ENCODE data around the gene TPSAB1. TPM values are rescaled to one million over a fixed set of nuclear protein-coding genes. Genes with fewer than 3 reads are reported as not detected.

The TPSAB1 gene
- total RNA-seq, 1 experiment from 2014 or later = 0.25 TPM

- TF ChIP-seq, protein P1, sequence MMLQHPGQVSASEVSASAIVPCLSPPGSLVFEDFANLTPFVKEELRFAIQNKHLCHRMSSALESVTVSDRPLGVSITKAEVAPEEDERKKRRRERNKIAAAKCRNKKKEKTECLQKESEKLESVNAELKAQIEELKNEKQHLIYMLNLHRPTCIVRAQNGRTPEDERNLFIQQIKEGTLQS (IDR thresholded peaks at IDR 0.05) = no peak
- TF ChIP-seq TCF7L2 (IDR thresholded peaks at IDR 0.05; ENCODE audit: borderline replicate concordance, extremely low read depth, insufficient read depth, insufficient read length) = no peak
- no peak for TF ChIP-seq EZH2 (IDR thresholded peaks at IDR 0.05)
- no peak for TF ChIP-seq CEBPB (IDR thresholded peaks at IDR 0.05; ENCODE audit: low read depth)
- no peak for TF ChIP-seq EGR1 (IDR thresholded peaks at IDR 0.05; ENCODE audit: low read depth)
- TF ChIP-seq, protein P2, sequence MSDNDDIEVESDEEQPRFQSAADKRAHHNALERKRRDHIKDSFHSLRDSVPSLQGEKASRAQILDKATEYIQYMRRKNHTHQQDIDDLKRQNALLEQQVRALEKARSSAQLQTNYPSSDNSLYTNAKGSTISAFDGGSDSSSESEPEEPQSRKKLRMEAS (IDR thresholded peaks at IDR 0.05) = no peak
- no peak for TF ChIP-seq YY1 (IDR thresholded peaks at IDR 0.05; ENCODE audit: extremely low read depth, insufficient replicate concordance, low read depth, low read length)
- no peak for TF ChIP-seq ZNF274 (IDR thresholded peaks at IDR 0.05; ENCODE audit: low read depth, low read length)
- TF ChIP-seq SIN3A (IDR thresholded peaks at IDR 0.05; ENCODE audit: low read depth) = no peak
- TF ChIP-seq JUND (IDR thresholded peaks at IDR 0.05) = no peak
- TF ChIP-seq SRF (IDR thresholded peaks at IDR 0.05; ENCODE audit: low read depth) = no peak
- no peak for TF ChIP-seq FOSL1 (IDR thresholded peaks at IDR 0.05; ENCODE audit: low read depth)
- TF ChIP-seq EZH2phosphoT487 (IDR thresholded peaks at IDR 0.05; ENCODE audit: borderline replicate concordance) = no peak
- TF ChIP-seq ZFX (IDR thresholded peaks at IDR 0.05) = no peak
- no peak for TF ChIP-seq SP1 (IDR thresholded peaks at IDR 0.05; ENCODE audit: low read depth)
- TF ChIP-seq, protein P3, sequence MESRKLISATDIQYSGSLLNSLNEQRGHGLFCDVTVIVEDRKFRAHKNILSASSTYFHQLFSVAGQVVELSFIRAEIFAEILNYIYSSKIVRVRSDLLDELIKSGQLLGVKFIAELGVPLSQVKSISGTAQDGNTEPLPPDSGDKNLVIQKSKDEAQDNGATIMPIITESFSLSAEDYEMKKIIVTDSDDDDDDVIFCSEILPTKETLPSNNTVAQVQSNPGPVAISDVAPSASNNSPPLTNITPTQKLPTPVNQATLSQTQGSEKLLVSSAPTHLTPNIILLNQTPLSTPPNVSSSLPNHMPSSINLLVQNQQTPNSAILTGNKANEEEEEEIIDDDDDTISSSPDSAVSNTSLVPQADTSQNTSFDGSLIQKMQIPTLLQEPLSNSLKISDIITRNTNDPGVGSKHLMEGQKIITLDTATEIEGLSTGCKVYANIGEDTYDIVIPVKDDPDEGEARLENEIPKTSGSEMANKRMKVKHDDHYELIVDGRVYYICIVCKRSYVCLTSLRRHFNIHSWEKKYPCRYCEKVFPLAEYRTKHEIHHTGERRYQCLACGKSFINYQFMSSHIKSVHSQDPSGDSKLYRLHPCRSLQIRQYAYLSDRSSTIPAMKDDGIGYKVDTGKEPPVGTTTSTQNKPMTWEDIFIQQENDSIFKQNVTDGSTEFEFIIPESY (IDR thresholded peaks at IDR 0.05; ENCODE audit: extremely low read depth, insufficient replicate concordance, low read length) = no peak
- TF ChIP-seq RAD21 (IDR thresholded peaks at IDR 0.05; ENCODE audit: low read depth) = no peak
- TF ChIP-seq ELF1 (IDR thresholded peaks at IDR 0.05; ENCODE audit: borderline replicate concordance, low read depth) = no peak
- no peak for TF ChIP-seq POLR2A (IDR thresholded peaks at IDR 0.05; ENCODE audit: borderline replicate concordance, extremely low read depth, insufficient read depth, insufficient read length)
- DNase-seq (ENCODE audit: low read depth, low spot score) (no peak), ATAC-seq (no peak)
- Histone ChIP-seq H3K4me1 (ENCODE audit: control insufficient read depth in 1 of 2, insufficient read depth in 2 of 2, low read length in 2 of 2) (peaks cover 4 to 13% of the 10 kb centered on the region in 2 experiments; a peak in 3 of 4 replicates), H4K20me1 (ENCODE audit: insufficient read depth) (no peaks in the 10 kb centered on the region), H3K4me2 (ENCODE audit: low read length) (no peak overlapping the region), H3K9me3 (ENCODE audit: control insufficient read depth in 1 of 2, insufficient read depth in 1 of 2, low read depth in 1 of 2, low read length in 2 of 2) (no peaks in the 10 kb centered on the region), H3K36me3 (ENCODE audit: control insufficient read depth in 1 of 2, insufficient read depth in 2 of 2, low read length in 2 of 2) (no peaks in the 10 kb centered on the region), H2AFZ (ENCODE audit: low read depth, low read length, poor library complexity, severe bottlenecking) (no peak overlapping the region), H3K4me3 (replicated peaks in 1 of 2; ENCODE audit: low read depth in 1 of 2, low read length in 2 of 2) (no peak overlapping the region), H3K9me2 (ENCODE audit: insufficient read depth) (no peaks in the 10 kb centered on the region), H3K79me2 (ENCODE audit: insufficient read depth, low read length) (no peaks in the 10 kb centered on the region), H3K27ac (ENCODE audit: low read depth, low read length) (no peak overlapping the region), H3K27me3 (ENCODE audit: insufficient read depth, low read length) (peaks cover 4% of the 10 kb centered on the region; the same call in 1 of the 2 replicates), H3K9ac (ENCODE audit: low read length) (no peak overlapping the region)
- no TSS peak for BruUV-seq (replicated peaks)
- intact Hi-C loops (cut with micrococcal nuclease) = no loop called here
- POLR2A ChIA-PET = no interaction called here
- CTCF ChIA-PET = no interaction called here
- RAD21 ChIA-PET (ENCODE audit: low non-redundant PET in 1 of 2, low total read pairs in 2 of 2, uncharacterized antibody in 2 of 2, unreplicated experiment in 2 of 2) = no interaction called here
Observed at GRCh38 chr16:1257561-1258224, 17.2 kb downstream of the TPSAB1 start.

Measured in HCT116 (cell line).